Stimulated activated CD4-positive, alpha-beta T cell treated with anti-CD3 and anti-CD28 coated beads, Interleukin-4, amount 100 ng/mL, for 24 hours (primary cell): Measurements from ENCODE around the gene CHMP2B.
"Not testable (repeated sequence)": the region's sequence is repeated elsewhere in the genome, so short reads cannot be mapped to it uniquely, and the experiment has no call there.

Experiments used
- DNase-seq: peaks from one replicate; pipeline ENCODE4 v3.0.0-alpha.2; 2020

The CHMP2B gene

GRCh38 chr3:87236093-87236492, 9.0 kb downstream of the CHMP2B start:
- DNase-seq = no peak

GRCh38 chr3:87246662-87247429, 19.7 kb downstream of the CHMP2B start:
- no peak for DNase-seq

GRCh38 chr3:87247430-87247773, 20.3 kb downstream of the CHMP2B start:
- no peak for DNase-seq

GRCh38 chr3:87248231-87248630, 21.1 kb downstream of the CHMP2B start:
- not testable (repeated sequence) for DNase-seq

GRCh38 chr3:87248831-87249230, 21.7 kb downstream of the CHMP2B start:
- no peak for DNase-seq

GRCh38 chr3:87250009-87250408, 22.9 kb downstream of the CHMP2B start:
- DNase-seq = no peak

- peak; percentile 48 for DNase-seq
Measured at GRCh38 chr3:87260270-87260669, 33.2 kb downstream of the CHMP2B start.

GRCh38 chr3:87261925-87262324, 34.8 kb downstream of the CHMP2B start:
- no peak for DNase-seq

GRCh38 chr3:87267953-87268645, 41.0 kb downstream of the CHMP2B start:
- no peak for DNase-seq

- DNase-seq = no peak
Measured at GRCh38 chr3:87268646-87269211, 41.6 kb downstream of the CHMP2B start.

GRCh38 chr3:87269723-87270122, 42.6 kb downstream of the CHMP2B start:
- no peak for DNase-seq

- no peak for DNase-seq
Measured at GRCh38 chr3:87270908-87271700, 44.0 kb downstream of the CHMP2B start.

GRCh38 chr3:87272718-87273341, 45.7 kb downstream of the CHMP2B start:
- DNase-seq = no peak

- no peak for DNase-seq
Measured at GRCh38 chr3:87276484-87276883, 49.4 kb downstream of the CHMP2B start, which contains the start of gene POU1F1. Gene POU1F1 (minus strand): TSS chr3:87276584. CDS start chr3:87276462, 122 bp downstream.

GRCh38 chr3:87287011-87287410, 59.9 kb downstream of the CHMP2B start:
- no peak for DNase-seq

- DNase-seq = no peak
Measured at GRCh38 chr3:87288446-87288845, 61.3 kb downstream of the CHMP2B start.

GRCh38 chr3:87298111-87298718, 71.1 kb downstream of the CHMP2B start:
- DNase-seq = no peak

GRCh38 chr3:87305031-87305430, 77.9 kb downstream of the CHMP2B start:
- not testable (repeated sequence) for DNase-seq
